PC-9 (cell line): ENCODE results near the gene TMEM63B. TPM values are rescaled to one million over a fixed set of nuclear protein-coding genes. Genes with fewer than 3 reads are reported as not detected.

Experiments used
- BruUV-seq: library from RNA; stranded (reverse); fragments of 400-500 nt; replicated peaks from 2 replicates; lab custom pipeline; 2021; lab: Mats Ljungman, UMichigan
- CTCF ChIA-PET: fragments of 300-600 bp; sonication (Branson Sonifier 250); formaldehyde crosslinking; loops from one replicate; lab custom pipeline; 2022; ENCODE audit warnings: antibody characterized with exemption; lab: Charles Lee
- POLR2A ChIA-PET: fragments of 300-600 bp; sonication (Branson Sonifier 250); formaldehyde crosslinking; loops from one replicate; lab custom pipeline; 2022; ENCODE audit warnings: antibody characterized with exemption; ENCODE audit not compliant: unreplicated experiment; lab: Charles Lee
- DNase-seq, 2 experiments: peaks; one replicate each; pipeline versions ENCODE4 v3.0.0 to v3.0.0-alpha.2; 2015 to 2022; ENCODE audit warnings: mixed read lengths in 1 of 2
- H2AFZ ChIP-seq: fragments of 200-600 bp; sonication (generic); 2 replicates; pipeline ENCODE4 v1.8.1; 2017; ENCODE audit warnings: antibody characterized with exemption
- H3F3A ChIP-seq: fragments of 200-600 bp; sonication (generic); 2 replicates; pipeline ENCODE4 v1.8.1; 2017; ENCODE audit warnings: antibody characterized with exemption, mild to moderate bottlenecking, low read depth; ENCODE audit not compliant: insufficient read depth
- H3K27ac ChIP-seq: fragments of 200-600 bp; sonication (generic); 2 replicates; pipeline ENCODE4 v1.6.1; 2016; ENCODE audit warnings: mixed run types
- H3K27me3 ChIP-seq: fragments of 200-600 bp; sonication (generic); 2 replicates; pipeline ENCODE4 v1.6.1; 2016; ENCODE audit warnings: low read depth, mixed run types; ENCODE audit not compliant: insufficient read depth
- H3K36me3 ChIP-seq: fragments of 200-600 bp; sonication (generic); 2 replicates; pipeline ENCODE4 v1.6.1; 2016; ENCODE audit warnings: low read depth, mixed run types
- H3K4me1 ChIP-seq: fragments of 200-600 bp; sonication (generic); replicated peaks from 2 replicates; pipeline ENCODE4 v1.6.1; 2016; ENCODE audit warnings: mixed run types; ENCODE audit not compliant: insufficient read depth
- H3K4me2 ChIP-seq: fragments of 200-600 bp; sonication (generic); 2 replicates; pipeline ENCODE4 v1.6.1; 2017; ENCODE audit warnings: mixed run types
- H3K4me3 ChIP-seq: fragments of 200-600 bp; sonication (generic); 2 replicates; pipeline ENCODE4 v1.6.1; 2016; ENCODE audit warnings: mixed run types
- H3K79me2 ChIP-seq: fragments of 200-600 bp; sonication (generic); 2 replicates; pipeline ENCODE4 v1.6.1; 2017; ENCODE audit warnings: low read depth, mixed run types
- H3K9me2 ChIP-seq: fragments of 200-600 bp; sonication (generic); 2 replicates; pipeline ENCODE4 v1.8.1; 2017; ENCODE audit warnings: mild to moderate bottlenecking; ENCODE audit not compliant: insufficient read depth
- H3K9me3 ChIP-seq: fragments of 200-600 bp; sonication (generic); 2 replicates; pipeline ENCODE4 v1.8.1; 2016; ENCODE audit warnings: low read depth; ENCODE audit not compliant: insufficient read depth
- H4K20me1 ChIP-seq: fragments of 200-600 bp; sonication (generic); 2 replicates; pipeline ENCODE4 v1.8.1; 2017; ENCODE audit not compliant: insufficient read depth
- CTCF ChIP-seq: fragments of 200-600 bp; sonication (generic); conservative IDR thresholded peaks from 2 replicates; pipeline ENCODE4 v1.6.1; 2017; ENCODE audit warnings: mixed run types, antibody characterized with exemption, mild to moderate bottlenecking, moderate library complexity
- EZH2 ChIP-seq: fragments of 200-600 bp; sonication (generic); IDR thresholded peaks from 2 replicates; pipeline ENCODE4 v1.8.0; 2017; ENCODE audit warnings: antibody characterized with exemption, low read depth
- intact Hi-C: fragments of 100-400 bp; cut with micrococcal nuclease; formaldehyde crosslinking; loops from one replicate; pipeline ENCODE4 v1.10.0; 2022; ENCODE audit not compliant: unreplicated experiment
- total RNA-seq: library from RNA; stranded (reverse); gene quantifications from 2 replicates; pipeline ENCODE4 v1.2.3, GENCODE V29; 2021

TMEM63B gene
- total RNA-seq, 1 experiment from 2014 or later = 38.5 TPM

GRCh38 chr6:44150317-44150917 lies 23.1 kb downstream of the TMEM63B start:
- Histone ChIP-seq H3K27ac (no peak overlapping the region), H3K79me2 (no peaks in the 10 kb centered on the region), H3K27me3 (no peaks in the 10 kb centered on the region), H3K9me3 (no peaks in the 10 kb centered on the region), H3K4me3 (no peak overlapping the region), H3F3A (no peaks in the 10 kb centered on the region), H3K36me3 (no peaks in the 10 kb centered on the region), H2AFZ (no peak overlapping the region), H3K4me1 (no peaks in the 10 kb centered on the region), H3K9me2 (no peaks in the 10 kb centered on the region), H4K20me1 (no peaks in the 10 kb centered on the region), H3K4me2 (no peak overlapping the region)
- CTCF ChIA-PET = no interaction called here
- no TSS peak for BruUV-seq
- DNase-seq = no peak
- no peak for TF ChIP-seq CTCF
- no peak for TF ChIP-seq EZH2
- POLR2A ChIA-PET = no interaction called here
- intact Hi-C loops = no loop called here

- H3K4me3 ChIP-seq = no peak overlapping the region
- ChIA-PET CTCF (no interaction called here), POLR2A (no interaction called here)
- no peaks in the 10 kb centered on the region for H3K9me2 ChIP-seq
- no peaks in the 10 kb centered on the region for H3K9me3 ChIP-seq
- H3F3A ChIP-seq = peaks cover 7% of the 10 kb centered on the region; the same call in 1 of the 2 replicates
- TF ChIP-seq EZH2 (no peak), CTCF (peak; percentile 99)
- intact Hi-C loops = loop anchor here (1.0 kb wide), 1 partner anchor 55 kb away; no protein-coding TSS in a partner anchor
- no peak overlapping the region for H2AFZ ChIP-seq
- no peaks in the 10 kb centered on the region for H3K79me2 ChIP-seq
- no TSS peak for BruUV-seq
- H3K27me3 ChIP-seq = no peaks in the 10 kb centered on the region
- H3K4me2 ChIP-seq = peak overlapping the region; percentile 36; the same call in 1 of the 2 replicates
- no peaks in the 10 kb centered on the region for H3K36me3 ChIP-seq
- DNase-seq = peak; percentile 41 to 74
- no peaks in the 10 kb centered on the region for H4K20me1 ChIP-seq
- H3K27ac ChIP-seq = no peak overlapping the region
- no peaks in the 10 kb centered on the region for H3K4me1 ChIP-seq
Measured at GRCh38 chr6:44151348-44152108, 24.2 kb downstream of the TMEM63B start.

- Histone ChIP-seq H3F3A (peaks cover 7% of the 10 kb centered on the region; the same call in 1 of the 2 replicates), H3K4me3 (no peak overlapping the region), H3K9me3 (no peaks in the 10 kb centered on the region), H2AFZ (no peak overlapping the region), H3K27ac (no peak overlapping the region), H4K20me1 (no peaks in the 10 kb centered on the region), H3K4me1 (no peaks in the 10 kb centered on the region), H3K9me2 (no peaks in the 10 kb centered on the region), H3K4me2 (no peak overlapping the region), H3K79me2 (no peaks in the 10 kb centered on the region), H3K36me3 (no peaks in the 10 kb centered on the region), H3K27me3 (no peaks in the 10 kb centered on the region)
- ChIA-PET POLR2A (no interaction called here), CTCF (no interaction called here)
- TF ChIP-seq EZH2 (no peak), CTCF (peak; percentile 57; the same call in 1 of the 2 replicates)
- intact Hi-C loops = loop anchor here (1.0 kb wide), 1 partner anchor 56 kb away; no protein-coding TSS in a partner anchor
- no TSS peak for BruUV-seq
- no peak for DNase-seq
Measured at GRCh38 chr6:44152109-44152461, 24.7 kb downstream of the TMEM63B start.
